H9 (cell line): ENCODE results near the gene CPNE5. TPM values are rescaled to one million over a fixed set of nuclear protein-coding genes. Genes with fewer than 3 reads are reported as not detected.

Experiments used
- DNase-seq: peaks from one replicate; pipeline ENCODE4 v3.0.0-alpha.2; 2017
- H2AFZ ChIP-seq: one replicate; pipeline ENCODE4 v1.6.1; 2013; ENCODE audit warnings: mild to moderate bottlenecking, low read length, control low read depth, moderate library complexity
- H2AK5ac ChIP-seq: 2 replicates; pipeline ENCODE4 v1.6.1; 2013; ENCODE audit warnings: low read length, control low read depth, mixed read lengths; ENCODE audit not compliant: insufficient read length
- H2BK120ac ChIP-seq: one replicate; pipeline ENCODE4 v1.6.1; 2013; ENCODE audit warnings: low read depth, mild to moderate bottlenecking, low read length, control low read depth, inconsistent platforms; ENCODE audit not compliant: poor library complexity, severe bottlenecking
- H2BK12ac ChIP-seq: 2 replicates; pipeline ENCODE4 v1.6.1; 2013; ENCODE audit warnings: low read length, control low read depth, mixed read lengths, low read depth; ENCODE audit not compliant: insufficient read length
- H2BK15ac ChIP-seq: 2 replicates; pipeline ENCODE4 v1.6.1; 2013; ENCODE audit warnings: low read depth, low read length, control low read depth
- H2BK20ac ChIP-seq: one replicate; pipeline ENCODE4 v1.6.1; 2013; ENCODE audit warnings: low read depth, mild to moderate bottlenecking, low read length, control low read depth, inconsistent platforms; ENCODE audit not compliant: poor library complexity, severe bottlenecking
- H2BK5ac ChIP-seq: 2 replicates; pipeline ENCODE4 v1.6.1; 2013; ENCODE audit warnings: low read length, control low read depth, mixed read lengths; ENCODE audit not compliant: insufficient read length
- H3K14ac ChIP-seq: 2 replicates; pipeline ENCODE4 v1.6.1; 2013; ENCODE audit warnings: low read length, control low read depth; ENCODE audit not compliant: insufficient read depth
- H3K18ac ChIP-seq: 2 replicates; pipeline ENCODE4 v1.6.1; 2013; ENCODE audit warnings: low read depth, mild to moderate bottlenecking, mixed read lengths, low read length, control low read depth; ENCODE audit not compliant: insufficient read length
- H3K23ac ChIP-seq: 2 replicates; pipeline ENCODE4 v1.6.1; 2013; ENCODE audit warnings: low read length, control low read depth, mixed read lengths, low read depth; ENCODE audit not compliant: insufficient read length
- H3K23me2 ChIP-seq: 2 replicates; pipeline ENCODE4 v1.6.1; 2013; ENCODE audit warnings: low read depth, mild to moderate bottlenecking, mixed read lengths, low read length, control low read depth; ENCODE audit not compliant: insufficient read length, poor library complexity, severe bottlenecking
- H3K27ac ChIP-seq: 2 replicates; pipeline ENCODE4 v1.5.1; 2013; ENCODE audit warnings: low read length, control low read depth, mixed read lengths, low read depth; ENCODE audit not compliant: insufficient read length
- H3K27me3 ChIP-seq: 2 replicates; pipeline ENCODE4 v1.6.1; 2013; ENCODE audit warnings: low read length, control low read depth, inconsistent platforms; ENCODE audit not compliant: insufficient read depth
- H3K4ac ChIP-seq: 2 replicates; pipeline ENCODE4 v1.6.1; 2013; ENCODE audit warnings: low read depth, mild to moderate bottlenecking, control low read depth, inconsistent platforms, low read length, moderate library complexity
- H3K4me1 ChIP-seq: 2 replicates; pipeline ENCODE4 v1.6.1; 2013; ENCODE audit warnings: low read length, control low read depth, inconsistent platforms; ENCODE audit not compliant: insufficient read depth
- H3K4me2 ChIP-seq: 2 replicates; pipeline ENCODE4 v1.6.1; 2013; ENCODE audit warnings: low read length, control low read depth, mixed read lengths; ENCODE audit not compliant: insufficient read length, insufficient read depth
- H3K56ac ChIP-seq: 2 replicates; pipeline ENCODE4 v1.6.1; 2013; ENCODE audit warnings: low read depth, mild to moderate bottlenecking, mixed read lengths, low read length, control low read depth; ENCODE audit not compliant: insufficient read length
- H3K79me1 ChIP-seq: 2 replicates; pipeline ENCODE4 v1.6.1; 2013; ENCODE audit warnings: low read depth, mild to moderate bottlenecking, moderate library complexity, low read length, control low read depth, inconsistent platforms; ENCODE audit not compliant: insufficient read depth, poor library complexity, severe bottlenecking
- H3K79me2 ChIP-seq: 2 replicates; pipeline ENCODE4 v1.6.1; 2013; ENCODE audit warnings: low read length, control low read depth, inconsistent platforms; ENCODE audit not compliant: insufficient read depth
- H3K9ac ChIP-seq: 2 replicates; pipeline ENCODE4 v1.6.1; 2013; ENCODE audit warnings: low read length, control low read depth, mixed read lengths; ENCODE audit not compliant: insufficient read length; ENCODE audit errors: extremely low read depth
- H3K9me3 ChIP-seq: one replicate; pipeline ENCODE4 v1.6.1; 2013; ENCODE audit warnings: low read depth, low read length, inconsistent platforms; ENCODE audit not compliant: control insufficient read depth
- H3T11ph ChIP-seq: one replicate; pipeline ENCODE4 v1.6.1; 2013; ENCODE audit warnings: mild to moderate bottlenecking, low read length, control low read depth, inconsistent platforms
- H4K20me1 ChIP-seq: one replicate; pipeline ENCODE4 v1.6.1; 2013; ENCODE audit not compliant: control insufficient read depth, insufficient read length, insufficient read depth
- H4K5ac ChIP-seq: 2 replicates; pipeline ENCODE4 v1.6.1; 2013; ENCODE audit warnings: low read depth, mild to moderate bottlenecking, mixed read lengths, low read length, control low read depth; ENCODE audit not compliant: insufficient read length
- H4K8ac ChIP-seq: replicated peaks from 2 replicates; pipeline ENCODE4 v1.6.1; 2013; ENCODE audit warnings: low read length, control low read depth, mixed read lengths, low read depth; ENCODE audit not compliant: insufficient read length
- H4K91ac ChIP-seq: 2 replicates; pipeline ENCODE4 v1.6.1; 2013; ENCODE audit warnings: low read depth, mild to moderate bottlenecking, moderate library complexity, mixed read lengths, low read length, control low read depth; ENCODE audit not compliant: insufficient read length
- H3K27ac Mint-ChIP-seq, 3 experiments: 2 replicates in 2 of 3; 3 replicates in 1 of 3; pipeline ENCODE4 v1.8.0; 2020 to 2021; ENCODE audit warnings: mixed read lengths in 3 of 3, mild to moderate bottlenecking in 1 of 3, moderate library complexity in 1 of 3
- H3K27me3 Mint-ChIP-seq: 2 replicates; pipeline ENCODE4 v1.8.0; 2021; ENCODE audit warnings: low read depth, mild to moderate bottlenecking, moderate library complexity, mixed read lengths
- H3K36me3 Mint-ChIP-seq, 3 experiments: 2 replicates in 2 of 3; 3 replicates in 1 of 3; pipeline ENCODE4 v1.8.0; 2020 to 2021; ENCODE audit warnings: low read depth in 3 of 3, mixed read lengths in 3 of 3; ENCODE audit not compliant: insufficient read depth in 1 of 3
- H3K4me1 Mint-ChIP-seq, 2 experiments: 2 replicates each; pipeline ENCODE4 v1.8.0; 2020; ENCODE audit warnings: mixed read lengths in 2 of 2
- H3K4me3 Mint-ChIP-seq, 2 experiments: 2 replicates in 1 of 2; 3 replicates in 1 of 2; pipeline ENCODE4 v1.8.0; 2020 to 2021; ENCODE audit warnings: mild to moderate bottlenecking in 2 of 2, mixed read lengths in 2 of 2, moderate library complexity in 1 of 2
- H3K9me3 Mint-ChIP-seq, 2 experiments: 2 replicates in 1 of 2; 3 replicates in 1 of 2; pipeline ENCODE4 v1.8.0; 2020; ENCODE audit warnings: mild to moderate bottlenecking in 2 of 2, mixed read lengths in 2 of 2, moderate library complexity in 1 of 2
- CTCF ChIP-seq: fragments of 200-600 bp; sonication (generic); conservative IDR thresholded peaks from 3 replicates; pipeline ENCODE4 v1.8.0; 2021; ENCODE audit warnings: antibody characterized with exemption, mild to moderate bottlenecking
- WGBS: extraction: QIAGEN DNeasy Blood & Tissue Kit; methylation state at CpG from one replicate; pipeline ENCODE4 v1.1.7; 2013; ENCODE audit warnings: missing lambda C conversion rate, low lambda C conversion rate, mixed read lengths; ENCODE audit not compliant: insufficient read length; ENCODE audit errors: extremely low coverage; 5-methylcytosine and 5-hydroxymethylcytosine counted together
- total RNA-seq: library from RNA; stranded (reverse); gene quantifications from 2 replicates; pipeline ENCODE4 v1.2.1, GENCODE V29; 2021

CPNE5 gene
- total RNA-seq, 1 experiment from 2014 or later: 0.52 TPM

GRCh38 chr6:36715469-36715868 is 123.8 kb downstream of the CPNE5 start:
- H2AFZ ChIP-seq: no peak overlapping the region
- H4K5ac ChIP-seq: no peak overlapping the region
- Mint-ChIP-seq H3K4me1 (peaks cover 3 to 5% of the 10 kb centered on the region in 2 experiments; a peak in 1 of 4 replicates), H3K4me3 (no peak overlapping the region), H3K27ac (no peak overlapping the region), H3K27me3 (no peaks in the 10 kb centered on the region; the same call in 1 of the 2 replicates), H3K36me3 (no peaks in the 10 kb centered on the region), H3K9me3 (no peaks in the 10 kb centered on the region)
- no peaks in the 10 kb centered on the region for H3K9me3 ChIP-seq
- no peak overlapping the region for H4K91ac ChIP-seq
- H3K4me1 ChIP-seq: no peaks in the 10 kb centered on the region; the same call in 1 of the 2 replicates
- no peak overlapping the region for H2BK12ac ChIP-seq
- H3K27me3 ChIP-seq: no peaks in the 10 kb centered on the region
- no peak overlapping the region for H3K23ac ChIP-seq
- no peak overlapping the region for H2BK120ac ChIP-seq
- no CpG with 5 or more reads among the region's 7 CpGs for WGBS
- H3K4me2 ChIP-seq: no peak overlapping the region
- H3K79me1 ChIP-seq: no peaks in the 10 kb centered on the region
- no peak overlapping the region for H3K56ac ChIP-seq
- peak overlapping the region; percentile 49; the same call in 1 of the 2 replicates for H3K14ac ChIP-seq
- no peak overlapping the region for H3K4ac ChIP-seq
- H2BK20ac ChIP-seq: no peak overlapping the region
- no peak overlapping the region for H3T11ph ChIP-seq
- DNase-seq: no peak
- TF ChIP-seq CTCF: no peak
- no peaks in the 10 kb centered on the region for H3K23me2 ChIP-seq
- no peak overlapping the region for H4K8ac ChIP-seq
- H3K27ac ChIP-seq: no peak overlapping the region
- H2BK15ac ChIP-seq: no peak overlapping the region
- H3K18ac ChIP-seq: no peak overlapping the region
- H4K20me1 ChIP-seq: no peaks in the 10 kb centered on the region
- H3K79me2 ChIP-seq: no peaks in the 10 kb centered on the region
- no peak overlapping the region for H2AK5ac ChIP-seq
- H2BK5ac ChIP-seq: no peak overlapping the region
- no peak overlapping the region for H3K9ac ChIP-seq
